ENCODE data around the gene RENBP.

RENBP gene

GRCh38 chrX:153920546-153920945 lies 23.9 kb downstream of the RENBP start:
- peaks cover 3% of the 10 kb centered on the region for H3K27me3 Mint-ChIP-seq (ENCODE audit: low read depth)
- no peak for TF ChIP-seq CTCF (IDR thresholded peaks at IDR 0.05; ENCODE audit: unreplicated experiment in 3 of 3)
- peaks cover 15% of the 10 kb centered on the region for H3K4me1 Mint-ChIP-seq
- H3K9me3 Mint-ChIP-seq = peaks cover 12% of the 10 kb centered on the region
- H3K27ac Mint-ChIP-seq = no peak overlapping the region
- no peaks in the 10 kb centered on the region for H3K36me3 Mint-ChIP-seq (ENCODE audit: low read depth)
- no peak overlapping the region for H3K4me3 Mint-ChIP-seq

GRCh38 chrX:153919281-153919680 lies 25.2 kb downstream of the RENBP start:
- H3K27me3 Mint-ChIP-seq (ENCODE audit: low read depth) = no peaks in the 10 kb centered on the region
- TF ChIP-seq CTCF (IDR thresholded peaks at IDR 0.05; ENCODE audit: unreplicated experiment in 3 of 3) = no peak
- no peak overlapping the region for H3K27ac Mint-ChIP-seq
- H3K4me1 Mint-ChIP-seq = peaks cover 8% of the 10 kb centered on the region
- H3K36me3 Mint-ChIP-seq (ENCODE audit: low read depth) = no peaks in the 10 kb centered on the region
- no peak overlapping the region for H3K4me3 Mint-ChIP-seq
- peaks cover 17% of the 10 kb centered on the region for H3K9me3 Mint-ChIP-seq

GRCh38 chrX:153917869-153918268 lies 26.6 kb downstream of the RENBP start:
- no peak for TF ChIP-seq CTCF (IDR thresholded peaks at IDR 0.05; ENCODE audit: unreplicated experiment in 3 of 3)
- Mint-ChIP-seq H3K4me3 (no peak overlapping the region), H3K27me3 (ENCODE audit: low read depth) (no peaks in the 10 kb centered on the region), H3K27ac (no peak overlapping the region), H3K36me3 (ENCODE audit: low read depth) (no peaks in the 10 kb centered on the region), H3K9me3 (peaks cover 20% of the 10 kb centered on the region), H3K4me1 (peaks cover 5% of the 10 kb centered on the region)

GRCh38 chrX:153913701-153914100 lies 30.7 kb downstream of the RENBP start:
- no peaks in the 10 kb centered on the region for H3K27me3 Mint-ChIP-seq (ENCODE audit: low read depth)
- no peak overlapping the region for H3K4me3 Mint-ChIP-seq
- TF ChIP-seq CTCF (IDR thresholded peaks at IDR 0.05; ENCODE audit: unreplicated experiment in 3 of 3) = no peak
- H3K27ac Mint-ChIP-seq = no peak overlapping the region
- no peaks in the 10 kb centered on the region for H3K36me3 Mint-ChIP-seq (ENCODE audit: low read depth)
- H3K4me1 Mint-ChIP-seq = no peaks in the 10 kb centered on the region
- peaks cover 23% of the 10 kb centered on the region for H3K9me3 Mint-ChIP-seq

DNA sequence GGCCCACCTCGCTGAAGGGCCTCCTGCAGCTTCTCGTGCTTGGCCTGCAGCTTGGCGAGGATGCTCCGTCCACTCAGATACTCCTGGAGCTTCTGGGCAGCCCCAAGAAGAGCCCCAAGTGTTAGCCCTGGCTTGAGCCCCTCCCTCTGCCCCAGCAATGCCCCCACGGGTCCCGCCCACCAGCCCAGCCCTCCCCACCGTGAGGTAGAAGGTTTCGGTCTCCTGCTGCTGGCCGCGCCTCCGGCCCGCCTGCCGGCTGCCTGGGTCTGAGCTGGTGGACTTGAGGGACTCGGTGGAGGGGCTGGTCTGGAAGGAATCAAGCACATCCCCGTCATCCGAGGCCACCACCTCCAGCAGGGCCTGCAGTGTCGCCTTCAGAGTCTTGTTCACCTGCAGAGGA lies 31.2 kb downstream of the RENBP start:
- Mint-ChIP-seq H3K36me3 (ENCODE audit: low read depth) (no peaks in the 10 kb centered on the region), H3K4me3 (no peak overlapping the region), H3K27me3 (ENCODE audit: low read depth) (no peaks in the 10 kb centered on the region), H3K4me1 (no peaks in the 10 kb centered on the region), H3K9me3 (peaks cover 23% of the 10 kb centered on the region), H3K27ac (no peak overlapping the region)
- no peak for TF ChIP-seq CTCF (IDR thresholded peaks at IDR 0.05; ENCODE audit: unreplicated experiment in 3 of 3)

DNA sequence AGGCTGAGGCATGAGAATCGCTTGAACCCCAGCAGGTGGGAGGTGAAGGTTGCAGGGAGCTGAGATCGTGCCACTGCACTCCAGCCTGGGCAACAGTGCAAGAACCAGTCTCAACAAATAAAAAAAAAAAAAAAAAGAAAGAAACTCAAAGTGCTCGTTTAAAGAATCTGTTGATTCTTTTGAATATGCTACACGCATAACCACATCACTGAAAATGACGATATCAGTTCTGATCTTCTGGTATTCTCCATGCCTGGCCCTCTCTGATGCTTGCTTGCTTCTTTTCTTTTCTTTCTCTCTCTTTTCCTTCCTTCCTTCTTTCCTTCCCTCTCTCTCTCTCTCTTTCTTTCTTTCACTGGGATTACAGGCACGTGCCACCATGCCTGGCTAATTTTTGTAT lies 32.6 kb downstream of the RENBP start:
- H3K27ac Mint-ChIP-seq = no peak overlapping the region
- H3K36me3 Mint-ChIP-seq (ENCODE audit: low read depth) = no peaks in the 10 kb centered on the region
- no peak for TF ChIP-seq CTCF (IDR thresholded peaks at IDR 0.05; ENCODE audit: unreplicated experiment in 3 of 3)
- H3K27me3 Mint-ChIP-seq (ENCODE audit: low read depth) = no peaks in the 10 kb centered on the region
- no peaks in the 10 kb centered on the region for H3K4me1 Mint-ChIP-seq
- H3K9me3 Mint-ChIP-seq = peaks cover 17% of the 10 kb centered on the region
- no peak overlapping the region for H3K4me3 Mint-ChIP-seq

Measured in nephron (organoid).